Uterus (tissue), 2 donors: ENCODE results near the gene VSTM2L.

Source experiments
- POLR2A ChIP-seq, 2 donors: fragments of 450-650 bp; IDR thresholded peaks; one replicate each; pipeline ENCODE4 v1.6.1; 2016; ENCODE audit warnings: antibody characterized with exemption in 2 of 2, mild to moderate bottlenecking in 1 of 2, moderate library complexity in 1 of 2
- TF ChIP-seq, protein P1 (sequence below), 4 experiments: fragments of 200-600 bp in 2 of 4; fragments of 450-650 bp in 2 of 4; sonication (generic) in 2 of 4; IDR thresholded peaks; one replicate each; pipeline ENCODE4 v1.5.1; 2016 to 2019; ENCODE audit warnings: antibody characterized with exemption in 4 of 4, mild to moderate bottlenecking in 2 of 4, moderate library complexity in 1 of 4

DNA sequence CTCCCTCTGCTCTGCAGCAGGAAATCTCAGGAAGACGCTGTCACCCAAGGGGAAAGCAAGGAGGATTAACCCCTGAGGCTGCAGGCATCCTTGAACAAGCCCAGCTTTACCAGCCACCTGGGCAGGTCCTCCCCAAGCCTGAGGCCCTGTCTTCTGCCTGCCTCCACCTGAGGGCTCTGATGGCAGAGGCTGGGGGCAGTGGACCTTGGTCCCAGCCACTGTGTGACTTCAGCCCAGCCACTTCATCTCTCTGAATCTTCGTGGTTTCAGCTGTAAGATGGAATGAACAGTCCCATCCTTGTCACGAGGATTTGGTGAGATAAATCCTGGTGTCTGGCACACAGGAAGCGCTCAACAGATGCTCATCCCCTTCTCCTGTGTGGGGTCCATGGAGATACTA, 8.5 kb upstream of the VSTM2L start:
- no peak for TF ChIP-seq POLR2A (IDR thresholded peaks at IDR 0.05)
- TF ChIP-seq, protein P1, sequence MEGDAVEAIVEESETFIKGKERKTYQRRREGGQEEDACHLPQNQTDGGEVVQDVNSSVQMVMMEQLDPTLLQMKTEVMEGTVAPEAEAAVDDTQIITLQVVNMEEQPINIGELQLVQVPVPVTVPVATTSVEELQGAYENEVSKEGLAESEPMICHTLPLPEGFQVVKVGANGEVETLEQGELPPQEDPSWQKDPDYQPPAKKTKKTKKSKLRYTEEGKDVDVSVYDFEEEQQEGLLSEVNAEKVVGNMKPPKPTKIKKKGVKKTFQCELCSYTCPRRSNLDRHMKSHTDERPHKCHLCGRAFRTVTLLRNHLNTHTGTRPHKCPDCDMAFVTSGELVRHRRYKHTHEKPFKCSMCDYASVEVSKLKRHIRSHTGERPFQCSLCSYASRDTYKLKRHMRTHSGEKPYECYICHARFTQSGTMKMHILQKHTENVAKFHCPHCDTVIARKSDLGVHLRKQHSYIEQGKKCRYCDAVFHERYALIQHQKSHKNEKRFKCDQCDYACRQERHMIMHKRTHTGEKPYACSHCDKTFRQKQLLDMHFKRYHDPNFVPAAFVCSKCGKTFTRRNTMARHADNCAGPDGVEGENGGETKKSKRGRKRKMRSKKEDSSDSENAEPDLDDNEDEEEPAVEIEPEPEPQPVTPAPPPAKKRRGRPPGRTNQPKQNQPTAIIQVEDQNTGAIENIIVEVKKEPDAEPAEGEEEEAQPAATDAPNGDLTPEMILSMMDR (IDR thresholded peaks at IDR 0.05) = no peak
